ENCODE measurements around the gene LPXN.
A peak's percentile ranks its signal among the peaks of the same experiment; 100 is the strongest.
"Not testable (repeated sequence)": the region's sequence is repeated elsewhere in the genome, so short reads cannot be mapped to it uniquely, and the experiment has no call there.

LPXN gene

GRCh38 chr11:58573451-58574104 is 2.1 kb downstream of the LPXN start:
- Mint-ChIP-seq H3K27me3 (no peaks in the 10 kb centered on the region), H3K4me1 (ENCODE audit: low read depth) (peaks cover 56% of the 10 kb centered on the region), H3K4me3 (peak overlapping the region; percentile 80), H3K36me3 (ENCODE audit: low read depth) (peaks cover 49% of the 10 kb centered on the region), H3K9me3 (no peaks in the 10 kb centered on the region), H3K27ac (peak overlapping the region; percentile 99)
- intact Hi-C loops (cut with micrococcal nuclease): loop anchor here (10.0 kb wide), 3 partner anchors 331 to 711 kb away; partner anchors contain the start of gene MPEG1

- H3K36me3 Mint-ChIP-seq (ENCODE audit: low read depth): peaks cover 49% of the 10 kb centered on the region
These were observed 2.8 kb downstream of the LPXN start for GRCh38 chr11:58572906-58573305.

GRCh38 chr11:58567889-58568512 is 7.7 kb downstream of the LPXN start:
- Mint-ChIP-seq H3K4me3 (no peak overlapping the region), H3K9me3 (no peaks in the 10 kb centered on the region), H3K27ac (no peak overlapping the region), H3K27me3 (no peaks in the 10 kb centered on the region), H3K4me1 (ENCODE audit: low read depth) (peaks cover 51% of the 10 kb centered on the region), H3K36me3 (ENCODE audit: low read depth) (peaks cover 60% of the 10 kb centered on the region)
- intact Hi-C loops (cut with micrococcal nuclease): loop anchor here (2.0 to 5.0 kb wide), 2 partner anchors 13 to 219 kb away; no protein-coding TSS in a partner anchor

More at GRCh38 chr11:58572906-58573305, 2.8 kb downstream of the LPXN start:
- H3K27ac Mint-ChIP-seq: peak overlapping the region; percentile 99
- H3K27me3 Mint-ChIP-seq, H3K9me3 Mint-ChIP-seq: not testable (repeated sequence)
- H3K4me1 Mint-ChIP-seq (ENCODE audit: low read depth): peaks cover 62% of the 10 kb centered on the region
- peak overlapping the region; percentile 80 for H3K4me3 Mint-ChIP-seq
- intact Hi-C loops (cut with micrococcal nuclease): loop anchor here (10.0 kb wide), 3 partner anchors 332 to 712 kb away; partner anchors contain the start of gene MPEG1

GRCh38 chr11:58564231-58564630 is 11.4 kb downstream of the LPXN start:
- H3K4me3 Mint-ChIP-seq: no peak overlapping the region
- H3K4me1 Mint-ChIP-seq (ENCODE audit: low read depth): peaks cover 46% of the 10 kb centered on the region
- no peak overlapping the region for H3K27ac Mint-ChIP-seq
- H3K36me3 Mint-ChIP-seq (ENCODE audit: low read depth): peaks cover 58% of the 10 kb centered on the region
- no peaks in the 10 kb centered on the region for H3K9me3 Mint-ChIP-seq
- H3K27me3 Mint-ChIP-seq: no peaks in the 10 kb centered on the region
- intact Hi-C loops (cut with micrococcal nuclease): no loop called here

- Mint-ChIP-seq H3K4me3 (no peak overlapping the region), H3K27ac (no peak overlapping the region), H3K9me3 (no peaks in the 10 kb centered on the region), H3K27me3 (no peaks in the 10 kb centered on the region), H3K4me1 (ENCODE audit: low read depth) (peaks cover 30% of the 10 kb centered on the region), H3K36me3 (ENCODE audit: low read depth) (peaks cover 53% of the 10 kb centered on the region)
- intact Hi-C loops (cut with micrococcal nuclease): no loop called here
These were observed 13.3 kb downstream of the LPXN start for GRCh38 chr11:58562375-58562800.

GRCh38 chr11:58561394-58562098 is 14.1 kb downstream of the LPXN start:
- intact Hi-C loops (cut with micrococcal nuclease): no loop called here
- Mint-ChIP-seq H3K27ac (no peak overlapping the region), H3K4me3 (no peak overlapping the region), H3K9me3 (no peaks in the 10 kb centered on the region), H3K27me3 (no peaks in the 10 kb centered on the region), H3K36me3 (ENCODE audit: low read depth) (peaks cover 61% of the 10 kb centered on the region), H3K4me1 (ENCODE audit: low read depth) (peaks cover 30% of the 10 kb centered on the region)

- H3K9me3 Mint-ChIP-seq: no peaks in the 10 kb centered on the region
- H3K27ac Mint-ChIP-seq: no peak overlapping the region
- peaks cover 61% of the 10 kb centered on the region for H3K36me3 Mint-ChIP-seq (ENCODE audit: low read depth)
- intact Hi-C loops (cut with micrococcal nuclease): no loop called here
- H3K4me3 Mint-ChIP-seq: no peak overlapping the region
- H3K27me3 Mint-ChIP-seq: no peaks in the 10 kb centered on the region
- H3K4me1 Mint-ChIP-seq (ENCODE audit: low read depth): peaks cover 30% of the 10 kb centered on the region
These were observed 14.8 kb downstream of the LPXN start for GRCh38 chr11:58560842-58561241.

- H3K9me3 Mint-ChIP-seq: no peaks in the 10 kb centered on the region
- peaks cover 97% of the 10 kb centered on the region for H3K36me3 Mint-ChIP-seq (ENCODE audit: low read depth)
- no peak overlapping the region for H3K4me3 Mint-ChIP-seq
- intact Hi-C loops (cut with micrococcal nuclease): no loop called here
- H3K27ac Mint-ChIP-seq: no peak overlapping the region
- H3K27me3 Mint-ChIP-seq: no peaks in the 10 kb centered on the region
- no peaks in the 10 kb centered on the region for H3K4me1 Mint-ChIP-seq (ENCODE audit: low read depth)
These were observed 26.0 kb downstream of the LPXN start for GRCh38 chr11:58549644-58550043.

GRCh38 chr11:58546841-58547240 is 28.8 kb downstream of the LPXN start:
- Mint-ChIP-seq H3K4me1 (ENCODE audit: low read depth) (no peaks in the 10 kb centered on the region), H3K9me3 (no peaks in the 10 kb centered on the region), H3K4me3 (no peak overlapping the region), H3K27me3 (no peaks in the 10 kb centered on the region), H3K27ac (no peak overlapping the region), H3K36me3 (ENCODE audit: low read depth) (peaks cover 92% of the 10 kb centered on the region)
- intact Hi-C loops (cut with micrococcal nuclease): no loop called here

GRCh38 chr11:58531865-58532341 is 43.8 kb downstream of the LPXN start:
- H3K4me3 Mint-ChIP-seq: no peak overlapping the region
- no peak overlapping the region for H3K27ac Mint-ChIP-seq
- H3K27me3 Mint-ChIP-seq: no peaks in the 10 kb centered on the region
- no peaks in the 10 kb centered on the region for H3K9me3 Mint-ChIP-seq
- H3K36me3 Mint-ChIP-seq (ENCODE audit: low read depth): peaks cover 96% of the 10 kb centered on the region
- H3K4me1 Mint-ChIP-seq (ENCODE audit: low read depth): peaks cover 36% of the 10 kb centered on the region
- intact Hi-C loops (cut with micrococcal nuclease): no loop called here

- Mint-ChIP-seq H3K4me3 (no peak overlapping the region), H3K9me3 (no peaks in the 10 kb centered on the region), H3K27me3 (no peaks in the 10 kb centered on the region), H3K4me1 (ENCODE audit: low read depth) (peaks cover 32% of the 10 kb centered on the region), H3K36me3 (ENCODE audit: low read depth) (peaks cover 88% of the 10 kb centered on the region), H3K27ac (no peak overlapping the region)
- intact Hi-C loops (cut with micrococcal nuclease): no loop called here
These were observed 45.4 kb downstream of the LPXN start for GRCh38 chr11:58530236-58530635.

GRCh38 chr11:58527429-58527828 is 48.2 kb downstream of the LPXN start:
- H3K4me1 Mint-ChIP-seq (ENCODE audit: low read depth): peaks cover 40% of the 10 kb centered on the region
- no peak overlapping the region for H3K27ac Mint-ChIP-seq
- peaks cover 59% of the 10 kb centered on the region for H3K36me3 Mint-ChIP-seq (ENCODE audit: low read depth)
- H3K9me3 Mint-ChIP-seq: no peaks in the 10 kb centered on the region
- no peak overlapping the region for H3K4me3 Mint-ChIP-seq
- no peaks in the 10 kb centered on the region for H3K27me3 Mint-ChIP-seq
- intact Hi-C loops (cut with micrococcal nuclease): loop anchor here (10.0 kb wide), 2 partner anchors 773 to 863 kb away; partner anchors contain the start of genes BTBD18 and ZDHHC5

GRCh38 chr11:58526721-58527120 is 48.9 kb downstream of the LPXN start:
- H3K4me3 Mint-ChIP-seq: no peak overlapping the region
- peaks cover 55% of the 10 kb centered on the region for H3K36me3 Mint-ChIP-seq (ENCODE audit: low read depth)
- H3K4me1 Mint-ChIP-seq (ENCODE audit: low read depth): peaks cover 40% of the 10 kb centered on the region
- H3K27ac Mint-ChIP-seq: no peak overlapping the region
- no peaks in the 10 kb centered on the region for H3K27me3 Mint-ChIP-seq
- H3K9me3 Mint-ChIP-seq: no peaks in the 10 kb centered on the region
- intact Hi-C loops (cut with micrococcal nuclease): loop anchor here (10.0 kb wide), 2 partner anchors 772 to 862 kb away; partner anchors contain the start of genes BTBD18 and ZDHHC5
